HG03196 (cell line): ENCODE results near the gene TMEM171.

Experiments
- ATAC-seq: cut with Tn5 transposase; IDR thresholded peaks from one replicate; pipeline ENCODE4 v1.9.1; 2021; ENCODE audit not compliant: unreplicated experiment

Gene TMEM171

DNA sequence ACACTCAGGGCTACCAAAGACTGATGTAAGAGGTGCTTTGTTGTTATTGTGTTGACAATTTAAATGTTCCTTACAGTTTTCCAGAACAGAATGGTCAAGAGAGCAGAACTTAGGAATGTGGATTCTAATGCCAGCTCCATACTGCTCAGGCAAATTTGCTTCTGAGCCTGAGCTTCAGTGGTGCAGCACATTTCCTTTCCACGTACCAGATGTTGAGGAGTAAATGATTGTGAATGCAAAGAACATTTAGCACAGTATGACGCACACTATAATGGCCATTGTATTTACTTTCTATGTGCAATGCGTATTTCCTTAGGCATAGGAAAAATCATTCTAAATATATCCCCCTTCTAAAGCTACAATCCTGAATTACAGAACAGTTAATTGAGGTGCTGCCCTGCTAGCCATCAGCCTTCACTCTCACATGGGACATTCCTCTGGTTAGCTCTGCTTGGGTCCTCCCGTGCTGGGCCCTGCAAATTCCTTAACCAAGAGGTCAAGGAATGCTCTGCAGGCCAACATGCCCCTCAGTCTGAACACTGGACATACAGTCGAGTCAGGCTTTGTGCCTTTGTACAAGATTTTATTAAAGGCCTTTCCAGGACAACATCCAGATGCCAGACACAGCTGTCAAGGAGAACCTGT, 31.5 kb downstream of the TMEM171 start:
- ATAC-seq = no peak

DNA sequence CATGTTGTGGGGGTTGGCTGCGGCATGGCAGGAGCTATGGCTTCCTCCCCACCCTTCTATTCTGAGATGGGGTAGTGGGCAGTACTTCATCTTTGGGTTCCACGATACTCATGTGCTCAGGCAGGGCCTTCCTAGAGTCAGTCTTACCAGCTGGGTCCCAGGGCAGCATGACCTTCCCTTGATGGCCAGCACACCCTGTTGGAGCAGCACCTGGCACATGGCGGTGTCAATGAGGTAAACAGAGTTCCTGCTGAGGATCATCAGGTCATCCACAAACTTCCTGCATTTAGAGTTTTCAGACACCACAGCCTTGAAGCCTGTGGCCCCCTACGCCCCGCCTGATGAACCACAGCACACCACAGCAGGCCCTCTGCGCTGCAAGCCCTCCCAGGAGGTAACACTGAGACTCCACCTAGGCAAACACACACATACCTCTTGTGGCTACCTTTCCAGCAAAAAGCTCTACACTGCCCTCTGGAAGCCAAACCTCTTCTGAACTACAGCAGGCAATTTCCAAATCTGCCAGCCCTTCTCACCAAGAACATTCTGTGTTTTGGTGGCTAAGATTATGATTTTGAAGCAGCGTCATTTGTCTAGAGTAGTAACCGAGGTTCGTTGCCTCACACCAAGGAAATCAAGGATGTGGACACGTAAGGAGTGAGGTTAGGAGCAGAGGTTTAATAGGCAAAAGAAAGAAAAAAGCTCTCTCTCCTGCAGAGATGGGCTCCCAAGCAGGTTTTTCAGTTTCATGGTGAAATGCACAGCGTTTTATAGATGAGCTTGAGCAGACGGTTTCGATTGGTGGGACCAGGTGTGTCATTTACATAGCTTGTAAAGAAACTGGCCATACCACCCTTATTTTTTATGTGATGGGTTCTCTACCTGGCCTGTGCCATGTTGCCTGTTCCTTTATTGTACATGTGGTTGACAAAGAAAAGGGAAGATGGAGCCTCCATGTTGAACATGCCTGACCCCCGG, 32.3 kb downstream of the TMEM171 start:
- no peak for ATAC-seq

DNA sequence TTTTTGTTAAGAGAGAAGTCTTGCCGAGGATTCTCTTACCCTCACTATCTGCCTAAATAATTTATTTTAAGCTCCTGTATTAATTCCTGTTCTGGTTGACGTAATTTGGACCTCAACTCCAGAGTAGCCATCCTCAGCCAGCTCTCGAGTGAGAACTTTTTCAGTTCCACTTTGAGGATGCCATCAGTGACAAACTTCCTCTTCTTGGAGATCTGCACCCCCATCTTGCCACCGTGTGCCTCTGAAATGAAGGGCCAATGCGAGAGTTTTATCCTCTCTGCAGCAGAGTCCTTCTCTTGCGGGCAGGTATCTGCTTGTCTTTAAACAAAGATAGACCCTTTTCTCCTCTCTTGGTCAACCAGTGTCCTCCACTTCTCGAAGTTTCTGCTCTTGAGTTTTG, 33.1 kb downstream of the TMEM171 start:
- ATAC-seq = no peak

DNA sequence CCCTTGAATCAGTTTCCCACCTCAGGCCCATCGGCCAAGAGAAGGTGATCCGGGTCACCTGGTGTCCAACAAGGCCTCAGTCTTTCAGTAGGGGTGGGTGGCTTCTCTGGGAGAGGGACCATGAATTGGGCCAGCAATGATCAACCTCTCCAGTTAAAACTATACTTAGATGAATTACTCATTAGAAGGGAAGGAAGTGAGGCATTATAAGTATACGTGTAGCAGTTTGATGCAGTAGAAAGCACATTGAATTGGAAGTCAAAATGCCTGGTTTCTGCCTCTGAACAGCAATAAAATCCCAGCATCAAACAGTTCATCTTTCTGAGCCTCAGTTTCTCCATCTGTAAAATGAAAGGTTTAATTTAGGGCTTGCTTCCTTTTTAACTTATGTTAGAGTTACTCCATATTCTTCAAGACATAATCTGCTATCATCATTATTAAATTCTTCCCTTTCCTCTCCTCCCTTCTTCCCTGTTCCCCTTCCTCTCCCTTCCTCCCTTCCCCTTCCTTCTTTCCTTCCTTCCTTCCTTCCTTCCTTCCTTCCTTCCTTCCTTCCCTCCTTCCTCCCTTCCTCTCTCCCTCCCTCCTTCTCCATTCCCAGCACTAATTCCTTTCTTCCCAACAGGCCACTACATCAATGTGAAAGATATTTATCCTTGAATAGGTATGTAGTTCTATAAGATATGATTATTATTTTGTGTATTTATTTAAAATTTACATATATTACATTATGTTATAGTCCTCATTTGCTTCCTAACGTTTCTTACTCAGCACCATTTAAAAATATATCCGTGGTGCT, 34.0 kb downstream of the TMEM171 start:
- no peak for ATAC-seq

DNA sequence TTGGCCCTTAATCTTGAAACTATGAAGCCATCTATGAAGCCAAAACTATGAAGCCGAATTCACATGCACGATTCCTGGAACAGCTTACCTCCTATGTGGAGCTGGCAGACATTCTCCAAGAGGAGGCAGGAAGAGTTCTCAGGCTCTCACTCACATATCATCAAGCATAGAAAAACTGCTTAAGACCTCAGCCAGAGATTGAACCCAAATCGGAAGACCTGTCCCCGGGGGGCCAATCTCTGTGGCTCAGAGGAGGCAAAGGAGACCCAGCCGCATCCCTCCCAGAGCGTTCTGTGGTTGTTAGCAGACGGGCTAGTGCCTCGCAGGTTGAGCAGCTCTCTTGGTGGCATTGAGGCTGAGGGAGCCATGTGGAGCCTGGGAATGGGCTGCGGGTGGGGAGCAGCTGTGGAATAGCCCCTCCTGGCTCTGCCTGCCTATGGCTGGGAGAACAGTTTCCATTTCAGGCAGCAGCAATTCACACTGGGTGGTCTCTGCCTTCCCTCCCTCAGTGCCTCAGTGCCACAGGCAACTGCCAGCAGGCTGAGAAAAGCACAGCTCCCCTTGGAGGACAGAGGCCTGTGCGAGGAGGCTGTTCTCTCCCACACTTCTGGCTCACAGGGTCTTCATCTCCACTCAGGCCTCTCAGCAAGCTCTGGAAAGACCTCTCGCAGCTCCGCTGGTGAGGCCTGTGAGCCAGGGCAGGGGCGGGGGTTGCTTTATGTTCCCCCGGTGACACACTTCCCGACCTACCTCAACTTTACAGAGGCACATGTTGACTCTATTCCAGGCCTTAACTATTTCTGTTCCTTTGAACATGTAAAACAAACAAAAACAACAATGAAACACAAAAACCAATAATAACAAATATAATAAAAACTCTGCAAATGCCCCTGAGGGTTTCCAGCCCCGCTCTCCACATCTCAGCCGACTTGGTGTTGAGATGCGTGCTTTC, 35.2 kb downstream of the TMEM171 start:
- no peak for ATAC-seq

DNA sequence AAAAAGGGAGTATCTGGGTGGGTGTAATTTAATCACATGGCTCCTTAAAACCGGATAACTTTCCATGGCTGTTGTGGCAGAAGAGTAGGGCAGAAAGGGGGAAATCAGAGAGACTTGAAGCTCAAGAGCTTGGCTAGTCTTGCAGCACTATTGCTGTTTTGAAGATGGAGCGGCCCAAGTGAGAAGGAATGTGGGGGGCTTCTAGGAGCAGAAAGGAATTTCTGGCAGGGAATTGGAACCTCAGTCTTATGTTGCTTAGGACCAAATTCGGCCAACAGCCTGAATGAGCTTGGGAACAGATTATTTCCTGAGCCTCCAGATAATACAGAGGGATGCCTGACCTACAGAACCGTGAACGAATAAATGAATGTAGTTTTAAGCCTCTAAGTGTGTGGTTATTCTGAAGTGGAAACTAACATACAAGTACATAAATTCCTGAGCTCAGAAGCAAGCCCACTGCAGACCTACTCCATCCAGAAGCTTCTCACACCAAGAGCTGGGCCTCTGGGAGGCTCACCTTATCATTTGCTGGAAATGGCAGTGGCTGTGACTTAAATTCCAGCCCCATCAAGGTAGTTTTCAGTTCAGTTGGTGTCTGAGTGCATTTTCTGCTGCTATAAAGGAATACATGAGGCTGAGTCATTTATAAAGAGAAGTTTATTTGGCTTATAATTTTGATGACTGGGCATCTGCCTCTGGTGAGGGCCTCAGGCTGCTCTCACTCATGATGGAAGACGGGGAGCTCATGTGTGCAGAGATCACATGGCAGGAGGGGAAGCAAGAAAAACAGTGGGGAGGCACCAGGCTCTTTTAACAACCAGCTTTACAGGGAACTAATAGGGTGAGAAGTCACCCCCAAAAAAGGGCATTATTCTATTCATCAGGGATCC, 37.3 kb downstream of the TMEM171 start:
- ATAC-seq = no peak

DNA sequence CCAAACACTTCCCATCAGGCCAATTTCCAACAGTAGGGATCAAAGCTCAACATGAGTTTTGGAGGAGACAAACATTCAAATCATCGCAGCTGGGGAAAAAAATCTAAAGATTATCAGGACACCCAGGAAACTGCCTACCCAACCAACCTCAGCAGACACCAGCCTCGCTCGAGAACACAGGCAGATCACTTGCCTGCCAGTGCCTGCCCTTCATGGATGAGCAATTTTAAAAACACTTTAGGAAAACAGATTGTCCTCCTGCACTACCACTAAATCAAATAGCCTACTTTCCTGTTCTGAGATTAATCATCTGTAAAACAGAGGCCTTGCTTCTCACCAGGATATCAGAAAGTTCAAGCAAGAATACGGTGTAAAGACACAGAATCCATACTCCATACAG, 37.9 kb downstream of the TMEM171 start:
- no peak for ATAC-seq

DNA sequence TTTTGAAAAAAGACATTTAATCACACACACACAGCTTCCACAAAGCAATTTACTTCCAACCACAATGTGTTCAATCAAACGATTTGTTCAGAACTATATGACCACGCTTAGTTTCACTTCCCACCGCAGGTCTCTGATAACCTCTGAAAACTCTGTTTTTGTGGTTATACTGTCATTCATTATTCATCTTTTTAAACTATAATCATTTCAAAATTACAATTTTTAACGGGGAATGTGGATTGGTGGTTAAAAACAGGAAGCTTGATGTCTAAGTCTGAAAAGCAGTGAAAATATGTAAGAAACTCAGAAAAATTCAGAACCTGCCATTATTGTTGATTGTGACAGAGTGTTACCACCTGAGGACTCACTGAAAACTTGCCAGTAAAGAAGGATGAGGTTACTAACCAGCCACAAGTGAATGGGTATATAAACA, 39.9 kb downstream of the TMEM171 start:
- ATAC-seq = peak; percentile 95

DNA sequence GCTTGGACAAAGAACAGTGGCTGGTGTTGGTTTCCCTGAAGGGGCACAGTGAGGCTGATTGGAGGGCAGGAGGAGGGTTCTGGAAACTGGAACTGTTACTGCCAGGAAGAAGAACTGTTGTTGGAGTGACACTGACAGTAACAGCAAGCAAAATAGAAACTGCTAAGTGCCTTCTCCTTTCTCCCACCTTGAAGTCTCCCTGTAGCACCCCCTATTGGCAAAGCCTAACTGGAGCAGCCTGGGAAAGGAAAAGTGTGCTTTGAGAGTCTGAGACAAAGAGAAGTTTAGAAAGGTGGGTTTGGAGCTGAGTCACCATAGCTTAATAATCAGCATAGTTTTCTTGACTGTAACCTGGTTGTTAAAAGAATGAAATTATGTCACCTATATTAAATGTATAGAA, 50.1 kb downstream of the TMEM171 start:
- no peak for ATAC-seq

DNA sequence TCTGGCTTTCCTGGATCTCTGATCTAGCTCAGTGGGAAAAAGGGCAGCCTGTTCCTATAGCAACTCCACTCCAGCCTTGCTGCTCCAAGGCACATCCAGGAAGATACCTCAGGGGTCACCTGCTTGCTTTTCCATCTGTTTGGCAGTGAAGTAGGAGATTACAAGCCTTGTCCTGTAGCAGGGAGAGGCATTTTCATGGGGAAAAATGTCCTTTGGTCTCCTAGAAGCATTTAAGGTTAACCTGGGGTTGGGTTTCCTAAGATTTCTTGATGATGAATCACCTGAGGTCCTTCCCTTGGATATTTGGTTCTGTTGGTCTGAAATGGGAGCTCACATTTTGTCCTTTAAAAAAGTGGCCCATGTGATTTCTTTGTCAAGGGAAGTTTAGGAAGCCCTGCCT, 51.1 kb downstream of the TMEM171 start:
- no peak for ATAC-seq

DNA sequence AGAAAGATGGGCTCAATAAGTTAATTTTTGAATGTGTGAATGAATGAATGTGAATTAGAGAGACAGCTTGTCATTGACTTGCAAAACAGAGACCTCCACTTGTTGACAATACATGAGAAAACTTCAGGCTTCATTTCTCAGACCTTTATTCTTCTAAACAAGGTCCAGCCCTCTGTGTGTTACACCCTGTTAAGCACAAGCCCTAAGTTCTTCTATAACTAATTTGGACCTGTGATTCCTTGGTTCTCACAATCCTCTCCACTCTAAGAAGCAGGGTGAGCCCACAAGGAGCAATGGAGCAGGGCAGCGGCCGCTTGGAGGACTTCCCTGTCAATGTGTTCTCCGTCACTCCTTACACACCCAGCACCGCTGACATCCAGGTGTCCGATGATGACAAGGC, 52.6 kb downstream of the TMEM171 start, which contains the start of gene TMEM174:
Gene TMEM174 (plus strand): TSS at position 243 of the 400 bp plus-strand sequence. CDS start 51 bp downstream, at position 294.
- no peak for ATAC-seq

DNA sequence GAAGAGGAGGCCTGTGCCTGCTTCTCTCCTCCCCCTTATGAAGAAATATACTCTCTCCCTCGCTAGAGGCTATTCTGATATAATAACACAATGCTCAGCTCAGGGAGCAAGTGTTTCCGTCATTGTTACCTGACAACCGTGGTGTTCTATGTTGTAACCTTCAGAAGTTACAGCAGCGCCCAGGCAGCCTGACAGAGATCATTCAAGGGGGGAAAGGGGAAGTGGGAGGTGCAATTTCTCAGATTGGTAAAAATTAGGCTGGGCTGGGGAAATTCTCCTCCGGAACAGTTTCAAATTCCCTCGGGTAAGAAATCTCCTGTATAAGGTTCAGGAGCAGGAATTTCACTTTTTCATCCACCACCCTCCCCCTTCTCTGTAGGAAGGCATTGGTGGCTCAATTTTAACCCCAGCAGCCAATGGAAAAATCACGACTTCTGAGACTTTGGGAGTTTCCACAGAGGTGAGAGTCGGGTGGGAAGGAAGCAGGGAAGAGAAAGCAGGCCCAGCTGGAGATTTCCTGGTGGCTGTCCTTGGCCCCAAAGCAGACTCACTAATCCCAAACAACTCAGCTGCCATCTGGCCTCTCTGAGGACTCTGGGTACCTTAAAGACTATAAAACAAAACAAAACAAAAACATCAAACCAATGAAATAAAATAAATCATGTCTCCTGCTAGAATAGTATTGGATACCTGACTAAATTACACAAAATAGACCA, 53.9 kb downstream of the TMEM171 start:
- no peak for ATAC-seq

DNA sequence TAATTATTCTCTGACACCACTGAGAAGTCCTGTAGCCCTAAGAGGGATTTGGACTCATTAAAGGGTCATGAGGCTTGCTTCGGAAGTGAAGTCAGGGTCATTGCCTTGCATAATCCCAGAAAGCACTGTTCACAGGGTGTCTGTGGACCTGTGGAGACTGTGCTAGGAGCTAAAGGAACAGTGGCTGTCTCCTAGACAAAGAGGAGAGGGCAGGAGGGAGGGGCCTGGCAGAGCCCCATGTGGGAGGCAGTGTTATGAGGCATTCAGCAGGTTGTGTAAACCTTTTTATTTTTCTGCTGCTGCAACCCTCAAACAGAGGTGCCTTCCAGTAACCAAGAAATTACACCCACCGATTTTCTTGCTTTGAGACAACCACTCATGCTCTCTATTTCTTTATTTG, 55.9 kb downstream of the TMEM171 start:
- no peak for ATAC-seq

DNA sequence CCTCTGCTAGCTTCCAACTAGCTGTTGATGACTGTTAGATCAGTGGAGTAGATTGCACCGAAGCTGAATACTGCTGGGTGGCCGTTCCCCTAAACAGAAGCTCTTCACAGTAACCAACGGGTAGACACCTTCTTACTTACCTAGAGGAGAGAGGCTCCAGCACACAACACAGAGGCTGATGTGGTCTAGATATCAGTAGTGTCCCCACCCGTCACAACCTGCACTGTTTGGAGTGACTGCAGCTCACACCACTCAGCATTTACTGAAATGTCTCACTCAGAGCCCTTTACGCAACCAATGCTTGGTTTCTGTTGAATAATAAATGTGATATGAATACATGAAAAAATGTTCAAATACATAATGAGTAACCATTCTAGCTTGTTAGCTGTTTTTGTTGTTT, 57.9 kb downstream of the TMEM171 start:
- no peak for ATAC-seq

DNA sequence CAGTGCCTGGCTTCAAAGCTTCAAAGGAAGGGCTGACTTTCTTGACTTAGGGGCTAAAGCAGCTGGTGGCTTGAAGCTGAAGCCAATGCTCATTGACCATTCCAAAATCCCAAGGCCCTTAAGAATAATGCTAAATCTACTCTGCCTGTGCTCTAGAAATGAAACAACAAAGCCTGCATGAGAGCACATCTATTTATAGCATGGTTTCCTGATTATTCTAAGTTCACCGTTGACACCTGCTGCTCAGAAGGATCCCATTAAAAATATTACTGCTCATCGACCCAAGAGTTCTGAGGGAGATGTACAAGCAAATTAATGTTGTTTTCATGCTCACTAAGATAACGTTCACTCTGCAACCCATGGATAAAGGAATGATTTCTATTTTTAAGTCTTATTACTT, 59.4 kb downstream of the TMEM171 start:
- no peak for ATAC-seq

DNA sequence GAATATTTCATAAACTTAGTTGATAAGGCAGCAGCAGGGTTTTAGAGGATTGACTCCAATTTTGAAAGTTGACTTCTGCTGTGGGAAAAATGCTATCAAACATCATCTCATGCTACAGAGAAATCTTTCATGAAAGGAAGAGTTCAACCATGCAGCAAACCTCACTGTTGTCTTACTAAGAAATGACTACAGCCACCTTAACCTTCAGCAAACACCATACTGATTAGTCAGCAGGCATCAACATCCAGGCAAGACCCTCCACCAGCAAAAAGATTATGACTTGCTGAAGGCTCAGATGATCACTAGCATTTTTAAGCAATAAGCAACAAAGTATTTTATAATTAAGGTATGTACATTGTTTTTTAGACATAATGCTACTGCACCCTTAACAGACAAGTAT, 60.2 kb downstream of the TMEM171 start:
- ATAC-seq = no peak
